Effector memory CD4-positive, alpha-beta T cell (primary cell): Measurements from ENCODE around the gene SUMO1.
A peak's percentile ranks its signal among the peaks of the same experiment; 100 is the strongest.
"Not testable (repeated sequence)": the region's sequence is repeated elsewhere in the genome, so short reads cannot be mapped to it uniquely, and the experiment has no call there.

Experiments
- DNase-seq, 3 donors: peaks; one replicate each; pipeline ENCODE4 v3.0.0-alpha.2; 2020
- H3K27ac ChIP-seq: 2 replicates; pipeline ENCODE4 v1.7.0; 2013; ENCODE audit warnings: mild to moderate bottlenecking, low read length, moderate library complexity; ENCODE audit not compliant: insufficient read depth, poor library complexity, severe bottlenecking
- H3K27me3 ChIP-seq: replicated peaks from 2 replicates; pipeline ENCODE4 v1.7.0; 2013; ENCODE audit warnings: mild to moderate bottlenecking, low read length; ENCODE audit not compliant: insufficient read depth, control insufficient read depth, poor library complexity, severe bottlenecking
- H3K36me3 ChIP-seq: 2 replicates; pipeline ENCODE4 v1.7.0; 2013; ENCODE audit warnings: mild to moderate bottlenecking, low read length, moderate library complexity; ENCODE audit not compliant: control insufficient read depth, insufficient read depth
- H3K4me1 ChIP-seq: 2 replicates; pipeline ENCODE4 v1.7.0; 2013; ENCODE audit warnings: low read length, mild to moderate bottlenecking; ENCODE audit not compliant: control insufficient read depth, insufficient read depth, poor library complexity, severe bottlenecking
- H3K4me3 ChIP-seq: 2 replicates; pipeline ENCODE4 v1.7.0; 2013; ENCODE audit warnings: low read length, low read depth, mild to moderate bottlenecking; ENCODE audit not compliant: insufficient read depth, poor library complexity, severe bottlenecking
- H3K9me3 ChIP-seq: 2 replicates; pipeline ENCODE4 v1.7.0; 2013; ENCODE audit warnings: mild to moderate bottlenecking, low read length, moderate library complexity; ENCODE audit not compliant: control insufficient read depth
- total RNA-seq, 3 donors: gene quantifications; one replicate each; lab custom pipeline; 2026; lab: John Stamatoyannopoulos, UW

The SUMO1 gene
- total RNA-seq = 48.0 to 88.7 (median 50.0) reads per million in 3 donors

- H3K27ac ChIP-seq = peak within 1 kb of the TSS; percentile 77
- H3K4me3 ChIP-seq = peak within 1 kb of the TSS; percentile 89
- peak; percentile 79 to 85 (median 85) for DNase-seq
- no peaks in the 10 kb centered on the region for H3K36me3 ChIP-seq
- H3K4me1 ChIP-seq = peaks cover 19% of the 10 kb centered on the region
- H3K9me3 ChIP-seq = no peaks in the 10 kb centered on the region
- H3K27me3 ChIP-seq = no peaks in the 10 kb centered on the region
Observed at GRCh38 chr2:202238234-202239197, at the start of gene SUMO1. Gene SUMO1, minus strand, starts transcription at chr2:202238597. Its CDS starts 146 bp downstream, at chr2:202238451.

GRCh38 chr2:202286595-202286994 lies 48.2 kb upstream of the SUMO1 start:
- H3K36me3 ChIP-seq = peaks cover 75% of the 10 kb centered on the region

DNA sequence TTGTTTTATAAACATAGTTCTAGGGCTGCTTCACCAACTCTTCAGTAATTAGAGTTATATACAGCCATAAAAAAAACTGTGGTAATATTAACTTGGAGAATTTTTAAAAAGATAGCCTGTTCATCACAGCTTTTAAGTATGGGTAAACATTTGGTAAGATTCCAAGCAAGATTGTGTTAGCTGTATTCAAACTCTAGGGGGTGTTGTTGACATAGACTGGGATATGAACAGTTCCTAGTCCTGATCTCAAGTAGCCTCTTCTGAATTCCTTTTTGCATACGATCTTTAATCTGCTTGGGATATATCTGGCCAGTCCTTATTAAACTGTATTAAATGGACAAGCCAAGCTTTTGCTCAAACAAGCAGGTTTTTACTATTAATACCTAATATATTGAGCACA lies 40.5 kb upstream of the SUMO1 start:
- Histone ChIP-seq H3K4me1 (no peaks in the 10 kb centered on the region), H3K27ac (no peak overlapping the region), H3K9me3 (no peaks in the 10 kb centered on the region), H3K4me3 (no peak overlapping the region), H3K36me3 (peaks cover 68% of the 10 kb centered on the region), H3K27me3 (no peaks in the 10 kb centered on the region)
- DNase-seq = no peak

More at GRCh38 chr2:202286595-202286994, 48.2 kb upstream of the SUMO1 start:
- Histone ChIP-seq H3K4me1 (no peaks in the 10 kb centered on the region), H3K9me3 (no peaks in the 10 kb centered on the region), H3K4me3 (no peak overlapping the region), H3K27me3 (no peaks in the 10 kb centered on the region), H3K27ac (no peak overlapping the region)
- DNase-seq = no peak

- Histone ChIP-seq H3K27me3 (no peaks in the 10 kb centered on the region), H3K4me1 (no peaks in the 10 kb centered on the region), H3K4me3 (no peak overlapping the region), H3K27ac (no peak overlapping the region), H3K9me3 (no peaks in the 10 kb centered on the region), H3K36me3 (peaks cover 67% of the 10 kb centered on the region)
- no peak for DNase-seq
Observed at GRCh38 chr2:202278036-202278760, 39.8 kb upstream of the SUMO1 start.

DNA sequence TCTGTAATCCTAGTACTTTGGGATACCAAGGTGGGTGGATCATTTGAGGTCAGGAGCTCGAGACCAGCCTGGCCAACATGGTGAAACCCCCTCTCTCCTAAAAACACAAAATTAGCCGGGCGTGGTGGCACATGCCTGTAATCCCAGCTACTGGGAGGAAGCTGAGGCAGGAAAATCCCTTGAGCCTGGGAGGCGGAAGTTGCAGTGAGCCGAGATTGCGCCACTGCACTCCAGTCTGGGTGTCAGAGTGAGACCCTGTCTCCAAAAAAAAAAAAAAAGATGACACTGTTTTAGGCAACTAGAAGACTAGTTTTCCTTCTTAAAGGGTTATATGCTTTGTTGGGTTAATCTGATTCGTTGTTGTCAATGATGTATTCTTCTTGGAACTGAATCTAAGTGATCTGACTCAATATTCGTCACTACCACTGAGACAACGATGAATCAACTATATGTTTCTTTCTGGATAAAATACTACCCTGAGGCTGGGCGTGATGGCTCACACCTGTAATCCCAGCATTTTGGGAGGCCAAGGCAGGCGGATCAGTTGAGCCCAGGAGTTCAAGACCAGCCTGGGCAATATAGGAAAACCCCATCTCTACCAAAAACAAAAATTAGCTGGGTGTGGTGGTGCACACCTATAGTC lies 37.8 kb upstream of the SUMO1 start:
- H3K4me3 ChIP-seq, H3K9me3 ChIP-seq, H3K27ac ChIP-seq, DNase-seq, H3K4me1 ChIP-seq, H3K27me3 ChIP-seq: not testable (repeated sequence)
- peaks cover 47% of the 10 kb centered on the region for H3K36me3 ChIP-seq

DNA sequence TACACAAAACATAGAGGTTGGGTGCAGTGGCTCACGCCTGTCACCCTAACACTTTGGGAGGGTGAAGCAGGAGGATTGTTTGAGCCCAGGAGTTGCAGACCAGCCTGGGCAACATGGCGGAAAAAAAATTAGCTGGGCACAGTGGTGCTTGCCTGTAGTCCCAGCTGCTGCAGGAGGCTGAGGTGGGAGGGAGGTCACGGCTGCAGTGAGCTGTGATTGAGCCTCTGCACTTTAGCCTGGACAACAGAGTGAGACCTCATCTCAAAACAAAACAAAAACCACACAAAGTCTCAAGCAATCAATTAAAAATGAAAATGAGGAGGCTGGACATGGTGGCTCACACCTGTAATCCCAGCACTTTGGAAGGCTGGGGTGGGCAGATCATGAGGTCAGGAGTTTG lies 32.1 kb upstream of the SUMO1 start:
- Histone ChIP-seq H3K4me1 (peaks cover 19% of the 10 kb centered on the region), H3K9me3 (no peaks in the 10 kb centered on the region), H3K4me3 (no peak overlapping the region), H3K36me3 (peaks cover 5% of the 10 kb centered on the region), H3K27ac (no peak overlapping the region), H3K27me3 (no peaks in the 10 kb centered on the region)
- DNase-seq = no peak

GRCh38 chr2:202269585-202269984 lies 31.2 kb upstream of the SUMO1 start:
- H3K27me3 ChIP-seq = no peaks in the 10 kb centered on the region
- H3K9me3 ChIP-seq = no peaks in the 10 kb centered on the region
- H3K36me3 ChIP-seq = no peaks in the 10 kb centered on the region
- peak overlapping the region; percentile 0 for H3K4me3 ChIP-seq
- H3K27ac ChIP-seq = peak overlapping the region; percentile 25
- peaks cover 19% of the 10 kb centered on the region for H3K4me1 ChIP-seq
- DNase-seq = peak in 2 of 3 donors; percentile 9 to 17

DNA sequence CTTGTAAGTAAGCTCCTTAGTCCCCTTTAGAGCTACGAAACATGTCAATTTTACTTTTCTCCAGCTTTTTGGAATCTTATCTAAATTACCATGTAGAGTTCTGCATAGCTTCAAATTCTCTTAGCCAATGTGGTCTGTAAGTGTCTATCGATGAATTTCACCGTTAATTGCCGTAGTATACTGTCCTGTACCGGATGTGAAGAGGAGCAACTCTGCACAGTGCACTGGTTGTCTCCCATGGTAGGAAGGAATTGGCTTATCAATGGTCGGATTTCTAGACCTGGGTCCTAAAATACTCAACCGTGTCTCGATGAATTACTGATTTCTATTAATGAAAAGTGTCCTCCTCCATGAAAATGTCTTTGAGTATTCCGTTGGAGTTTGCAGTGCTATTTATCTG lies 29.1 kb upstream of the SUMO1 start:
- no peak for DNase-seq
- Histone ChIP-seq H3K4me1 (peaks cover 16% of the 10 kb centered on the region), H3K27ac (peak overlapping the region; percentile 97), H3K4me3 (peak overlapping the region; percentile 86), H3K36me3 (no peaks in the 10 kb centered on the region), H3K9me3 (no peaks in the 10 kb centered on the region), H3K27me3 (no peaks in the 10 kb centered on the region)

- Histone ChIP-seq H3K36me3 (no peaks in the 10 kb centered on the region), H3K9me3 (no peaks in the 10 kb centered on the region), H3K27me3 (no peaks in the 10 kb centered on the region), H3K27ac (peak within 1 kb of the TSS; percentile 97), H3K4me3 (peak within 1 kb of the TSS; percentile 86), H3K4me1 (peaks cover 7% of the 10 kb centered on the region)
- peak; percentile 82 to 88 (median 86) for DNase-seq
Observed at GRCh38 chr2:202265467-202266277, 27.3 kb upstream of the SUMO1 start, which contains the start of gene NOP58. Gene NOP58, plus strand, starts transcription at chr2:202265763. Its CDS starts 179 bp downstream, at chr2:202265942.
